ENCODE results near the gene PDXK. TPM values are rescaled to one million over a fixed set of nuclear protein-coding genes. Genes with fewer than 3 reads are reported as not detected.

The PDXK gene
- total and polyA plus RNA-seq, 2 of the 13 experiments (the other 11 are each of a cell fraction or from before 2014, with no cell fraction given) = 114 to 184 TPM

GRCh38 chr21:43699933-43700599 is 18.9 kb upstream of the PDXK start (continued):
- TF ChIP-seq ZNF556 (CRISPR knock-in tag; IDR thresholded peaks at IDR 0.05; ENCODE audit: borderline replicate concordance) = no peak
- peak; percentile 25 for TF ChIP-seq ASH2L (IDR thresholded peaks at IDR 0.05; ENCODE audit: insufficient read length, low read depth, low read length)
- no peak for TF ChIP-seq ZNF841 (CRISPR knock-in tag; IDR thresholded peaks at IDR 0.05; ENCODE audit: borderline replicate concordance)
- TF ChIP-seq ATF2 (CRISPR knock-in tag; IDR thresholded peaks at IDR 0.05) = no peak
- TF ChIP-seq ZNF143 (CRISPR knock-in tag; IDR thresholded peaks at IDR 0.05) = no peak
- no peak for TF ChIP-seq SMAD9 (CRISPR knock-in tag; IDR thresholded peaks at IDR 0.05)
- no peak for TF ChIP-seq ZNF33B (CRISPR knock-in tag; IDR thresholded peaks at IDR 0.05)
- TF ChIP-seq SRF (IDR thresholded peaks at IDR 0.05; ENCODE audit: low read depth, low read length) = no peak
- no peak for TF ChIP-seq MIER2 (CRISPR knock-in tag; IDR thresholded peaks at IDR 0.05)
- no peak for TF ChIP-seq TCF12 (IDR thresholded peaks at IDR 0.05)
- no peak for TF ChIP-seq TCF12 (CRISPR knock-in tag; IDR thresholded peaks at IDR 0.05)
- TF ChIP-seq ZBTB43 (CRISPR knock-in tag; conservative IDR thresholded peaks at IDR 0.05) = no peak
- TF ChIP-seq ZNF570 (CRISPR knock-in tag; IDR thresholded peaks at IDR 0.05; ENCODE audit: borderline replicate concordance) = no peak
- TF ChIP-seq ZSCAN12 (CRISPR knock-in tag; IDR thresholded peaks at IDR 0.05) = no peak
- TF ChIP-seq SKIL (CRISPR knock-in tag; IDR thresholded peaks at IDR 0.05; ENCODE audit: borderline replicate concordance) = no peak
- peak; percentile 87 for TF ChIP-seq ONECUT2 (CRISPR knock-in tag; IDR thresholded peaks at IDR 0.05)
- TF ChIP-seq GABPB1 (CRISPR knock-in tag; IDR thresholded peaks at IDR 0.05) = no peak
- no peak for TF ChIP-seq WIZ (CRISPR knock-in tag; IDR thresholded peaks at IDR 0.05)
- TF ChIP-seq SIX4 (CRISPR knock-in tag; IDR thresholded peaks at IDR 0.05) = no peak
- TF ChIP-seq FOSL1 (CRISPR knock-in tag; IDR thresholded peaks at IDR 0.05; ENCODE audit: borderline replicate concordance) = no peak
- no peak for TF ChIP-seq ARID4A (CRISPR knock-in tag; IDR thresholded peaks at IDR 0.05; ENCODE audit: borderline replicate concordance)
- TF ChIP-seq CAMTA2 (CRISPR knock-in tag; IDR thresholded peaks at IDR 0.05; ENCODE audit: borderline replicate concordance) = no peak

All from HepG2 (cell line).